Left cardiac atrium (tissue), 4 donors: Measurements from ENCODE around the gene SEMA6D. TPM values are rescaled to one million over a fixed set of nuclear protein-coding genes. Genes with fewer than 3 reads are reported as not detected.
"Not testable (repeated sequence)": the region's sequence is repeated elsewhere in the genome, so short reads cannot be mapped to it uniquely, and the experiment has no call there.

Experiments
- ATAC-seq, 2 donors: fragments of 200-7000 bp; cut with Tn5 transposase; one replicate each; pipeline ENCODE4 v1.9.1; 2020; ENCODE audit warnings: mild to moderate bottlenecking in 2 of 2, moderate library complexity in 2 of 2
- DNase-seq: peaks from one replicate; pipeline ENCODE4 v3.0.0-alpha.2; 2020
- intact Hi-C, 2 donors: fragments of 100-400 bp; cut with DNase I; formaldehyde crosslinking; loops; one replicate each; pipeline versions ENCODE4 v1.14.1 to v1.15.1; 2022 to 2023
- total RNA-seq, 2 donors: library from RNA; stranded (reverse); fragmentation: NEBNext Ultra II Directional; extraction: Animal tissue kit (Norgen Biotek cat#: 25700); gene quantifications; one replicate each; pipeline ENCODE4 v1.2.1, GENCODE V29; 2021
- donor health status: DM: no; HTN: yes; CAD: no.
- donor health status: DM: no; HTN: yes; CAD: no; lungs with severe emphysema.
- donor health status: DM: yes; HTN: yes; CAD: no.
- donor health status: Dilated cardiomyopathy.

SEMA6D gene
- total RNA-seq, 2 donors from 2014 or later = 5.1 to 12.5 TPM

- not testable (repeated sequence) for DNase-seq
Measured at GRCh38 chr15:47738144-47738825, 21.0 kb downstream of the SEMA6D start.

GRCh38 chr15:47741082-47741481 lies 23.8 kb downstream of the SEMA6D start:
- DNase-seq (no peak), ATAC-seq (no peak)
- intact Hi-C loops = no loop called here

More at GRCh38 chr15:47738144-47738825, 21.0 kb downstream of the SEMA6D start:
- ATAC-seq, intact Hi-C loops: not testable (repeated sequence)

GRCh38 chr15:47741907-47742306 lies 24.6 kb downstream of the SEMA6D start:
- intact Hi-C loops = no loop called here
- DNase-seq (no peak), ATAC-seq (peak in 1 of 2 donors; percentile 20)

GRCh38 chr15:47742334-47742733 lies 25.0 kb downstream of the SEMA6D start:
- no peak for DNase-seq
- ATAC-seq = peak; percentile 45 to 64
- intact Hi-C loops = no loop called here

GRCh38 chr15:47742742-47743141 lies 25.4 kb downstream of the SEMA6D start:
- intact Hi-C loops = no loop called here
- ATAC-seq (no peak), DNase-seq (no peak)

GRCh38 chr15:47743385-47743784 lies 26.1 kb downstream of the SEMA6D start:
- intact Hi-C loops = no loop called here
- ATAC-seq (no peak), DNase-seq (no peak)

- no peak for DNase-seq
- intact Hi-C loops = no loop called here
Measured at GRCh38 chr15:47743886-47744285, 26.6 kb downstream of the SEMA6D start.

GRCh38 chr15:47744496-47744895 lies 27.2 kb downstream of the SEMA6D start:
- ATAC-seq (no peak), DNase-seq (no peak)
- intact Hi-C loops = no loop called here

More at GRCh38 chr15:47743886-47744285, 26.6 kb downstream of the SEMA6D start:
- no peak for ATAC-seq

GRCh38 chr15:47744973-47745372 lies 27.7 kb downstream of the SEMA6D start:
- DNase-seq = no peak
- intact Hi-C loops = no loop called here
- no peak for ATAC-seq

GRCh38 chr15:47746516-47746915 lies 29.2 kb downstream of the SEMA6D start:
- no peak for DNase-seq
- intact Hi-C loops = no loop called here
- no peak for ATAC-seq

- intact Hi-C loops = no loop called here
- DNase-seq (no peak), ATAC-seq (peak in 1 of 2 donors; percentile 96)
Measured at GRCh38 chr15:47750030-47750739, 32.9 kb downstream of the SEMA6D start.

- intact Hi-C loops = no loop called here
- DNase-seq = no peak
- ATAC-seq = no peak
Measured at GRCh38 chr15:47750740-47751262, 33.5 kb downstream of the SEMA6D start.

- intact Hi-C loops = no loop called here
Measured at GRCh38 chr15:47753591-47753990, 36.3 kb downstream of the SEMA6D start.

GRCh38 chr15:47754312-47754711 lies 37.0 kb downstream of the SEMA6D start:
- no peak for ATAC-seq
- intact Hi-C loops = no loop called here

More at GRCh38 chr15:47753591-47753990, 36.3 kb downstream of the SEMA6D start:
- DNase-seq (no peak), ATAC-seq (no peak)

GRCh38 chr15:47755941-47756340 lies 38.6 kb downstream of the SEMA6D start:
- intact Hi-C loops = no loop called here
- ATAC-seq = no peak
- no peak for DNase-seq

More at GRCh38 chr15:47754312-47754711, 37.0 kb downstream of the SEMA6D start:
- no peak for DNase-seq

GRCh38 chr15:47756872-47757271 lies 39.6 kb downstream of the SEMA6D start:
- ATAC-seq (peak; percentile 68 to 97), DNase-seq (peak; percentile 34)
- intact Hi-C loops = no loop called here

- no peak for ATAC-seq
- intact Hi-C loops = no loop called here
- DNase-seq = no peak
Measured at GRCh38 chr15:47757331-47757730, 40.0 kb downstream of the SEMA6D start.

- no peak for ATAC-seq
Measured at GRCh38 chr15:47762621-47763020, 45.3 kb downstream of the SEMA6D start.

GRCh38 chr15:47764666-47765065 lies 47.4 kb downstream of the SEMA6D start:
- intact Hi-C loops = loop anchor here in 1 of 2 donors (5.0 kb wide), 1 partner anchor 108 kb away; no protein-coding TSS in a partner anchor
- no peak for DNase-seq
- ATAC-seq = no peak

More at GRCh38 chr15:47762621-47763020, 45.3 kb downstream of the SEMA6D start:
- intact Hi-C loops = loop anchor here in 1 of 2 donors (5.0 kb wide), 1 partner anchor 110 kb away; no protein-coding TSS in a partner anchor
- no peak for DNase-seq

- no peak for ATAC-seq
- no peak for DNase-seq
- intact Hi-C loops = no loop called here
Measured at GRCh38 chr15:47766406-47766805, 49.1 kb downstream of the SEMA6D start.
